GM18499 (cell line): ENCODE results near the gene ZNF223.

Source experiments
- ATAC-seq: cut with Tn5 transposase; IDR thresholded peaks from one replicate; pipeline ENCODE4 v1.9.1; 2021; ENCODE audit warnings: moderate number of reproducible peaks; ENCODE audit not compliant: insufficient read depth, unreplicated experiment

The ZNF223 gene

DNA sequence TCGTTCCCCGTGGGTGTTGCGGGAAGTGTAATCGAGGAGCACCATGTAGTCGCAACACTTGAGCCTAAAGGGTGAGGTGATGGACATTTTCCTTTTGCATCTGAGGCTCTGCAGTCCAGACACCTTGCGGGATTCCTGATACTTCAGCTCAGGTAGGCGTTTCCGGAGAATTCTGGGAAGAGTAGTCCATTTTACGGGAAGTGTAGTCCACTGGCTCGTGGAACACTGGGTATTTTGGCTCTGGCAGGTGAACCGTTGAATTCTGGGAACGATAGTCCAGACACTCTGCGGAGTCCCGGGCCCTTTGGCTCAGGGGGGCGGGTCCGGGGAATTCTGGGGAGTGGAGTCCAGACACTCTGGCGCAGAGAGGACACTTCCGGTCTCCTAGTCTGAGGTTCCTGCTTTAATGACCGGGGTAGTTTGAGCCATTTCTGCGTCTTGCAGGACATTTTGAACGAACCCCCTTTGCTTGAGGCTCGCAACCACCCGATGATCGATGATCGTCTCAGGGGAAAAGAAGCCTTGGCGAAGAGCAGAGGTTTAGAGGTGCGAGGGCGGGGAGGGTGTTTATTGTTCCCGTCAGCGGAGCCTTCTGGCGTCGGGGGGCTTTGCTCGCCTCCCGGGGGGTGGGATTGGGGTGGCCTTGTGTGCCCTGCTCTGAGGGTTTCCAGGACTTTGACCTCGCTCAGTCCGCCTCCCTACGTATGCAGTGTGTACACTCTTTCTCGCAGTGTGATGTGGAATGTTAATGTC, at the start of gene ZNF223:
ZNF223 (plus strand) TSS at position 387 of the 753 bp plus-strand sequence. CDS start 3,141 bp downstream, outside the sequence.
- ATAC-seq = no peak

DNA sequence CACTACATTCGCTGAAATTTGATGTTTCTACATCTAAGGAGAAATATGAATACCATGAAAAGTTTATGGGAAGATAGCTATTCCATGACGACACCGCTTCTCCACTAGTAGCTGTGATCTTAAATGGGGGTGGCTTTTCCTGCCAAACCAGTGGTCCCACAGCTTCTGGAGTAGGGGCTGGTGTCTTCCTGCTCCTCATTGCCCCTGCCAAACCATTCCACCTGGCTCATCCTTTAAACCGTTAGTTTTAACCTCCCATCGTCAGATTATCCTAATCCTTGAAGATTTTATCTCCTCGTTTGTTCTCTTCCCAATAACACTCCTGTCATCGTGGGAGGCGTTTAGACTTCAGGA, 49.6 kb upstream of the ZNF223 start:
- no peak for ATAC-seq

DNA sequence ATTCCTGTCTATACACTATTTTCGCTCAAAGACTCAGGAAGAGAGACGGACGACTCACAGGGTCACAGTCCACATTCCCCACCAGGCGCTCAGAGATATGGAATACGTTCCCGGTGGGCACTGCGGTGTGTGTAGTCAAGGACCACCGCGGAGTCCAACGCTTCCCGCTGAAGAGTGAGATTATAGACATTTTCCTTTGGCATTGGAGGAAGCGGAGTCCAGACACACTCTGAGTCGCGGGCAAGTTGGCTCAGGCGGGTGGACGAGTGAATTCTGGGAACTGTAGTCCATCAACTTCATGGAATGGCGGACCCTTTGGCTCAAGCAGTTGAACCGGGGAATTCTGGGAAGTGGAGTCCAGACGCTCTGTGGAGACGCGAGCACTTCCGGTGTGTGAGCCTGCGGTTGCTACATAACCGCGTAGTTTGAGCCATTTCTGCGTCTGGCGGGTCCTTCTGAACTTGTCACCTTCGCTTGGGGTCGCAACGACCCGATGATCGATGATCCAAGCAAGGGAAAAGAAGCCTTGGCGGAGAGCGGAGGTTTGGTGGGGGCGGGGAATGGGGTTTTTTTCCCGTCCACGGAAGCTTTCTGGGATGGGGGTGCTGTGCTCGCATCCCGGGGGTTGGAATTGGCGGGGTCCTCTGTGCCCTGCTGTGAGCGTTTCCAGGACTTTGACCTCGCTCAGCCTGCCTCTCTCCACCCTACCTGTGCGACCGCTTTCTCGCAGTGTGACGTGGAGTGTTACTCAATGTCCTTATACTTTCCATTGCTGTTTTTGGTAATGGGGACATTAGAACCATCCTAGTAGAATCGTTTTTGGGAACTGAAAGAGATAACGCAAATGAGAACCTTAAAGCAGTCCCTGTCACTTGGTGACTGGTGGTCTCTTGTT, 49.0 kb upstream of the ZNF223 start, which contains the start of gene ZNF230:
ZNF230 (plus strand) TSS at position 392 of the 895 bp plus-strand sequence. CDS start 4,122 bp downstream, outside the sequence.
- ATAC-seq = peak; percentile 74

DNA sequence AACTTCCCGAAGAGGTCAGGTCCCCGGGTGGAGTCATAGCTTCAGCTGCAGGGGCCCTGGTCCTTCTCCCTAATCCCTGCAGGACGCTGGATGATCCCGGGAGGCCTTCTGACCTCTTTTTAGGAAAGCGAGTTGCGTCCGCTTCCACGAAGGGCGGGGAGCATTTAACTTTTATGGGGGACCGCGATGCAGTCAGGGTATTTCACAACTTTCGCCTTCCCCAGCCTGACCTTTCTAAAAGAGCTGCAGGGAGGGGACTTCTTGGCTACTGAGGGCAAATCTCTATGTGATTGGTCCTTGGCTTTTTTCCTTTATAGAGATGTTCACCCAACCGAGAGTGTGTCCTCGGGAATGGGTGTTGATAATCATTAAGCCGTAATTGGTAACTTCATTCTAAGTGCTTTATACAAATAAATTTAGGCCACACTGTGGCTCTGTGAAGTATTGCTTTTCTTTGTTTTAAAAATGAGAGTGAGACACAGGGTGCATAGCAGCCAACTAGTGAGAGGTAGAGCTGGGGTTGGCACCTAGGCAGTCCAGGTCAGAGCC, 48.3 kb upstream of the ZNF223 start:
- ATAC-seq = no peak

DNA sequence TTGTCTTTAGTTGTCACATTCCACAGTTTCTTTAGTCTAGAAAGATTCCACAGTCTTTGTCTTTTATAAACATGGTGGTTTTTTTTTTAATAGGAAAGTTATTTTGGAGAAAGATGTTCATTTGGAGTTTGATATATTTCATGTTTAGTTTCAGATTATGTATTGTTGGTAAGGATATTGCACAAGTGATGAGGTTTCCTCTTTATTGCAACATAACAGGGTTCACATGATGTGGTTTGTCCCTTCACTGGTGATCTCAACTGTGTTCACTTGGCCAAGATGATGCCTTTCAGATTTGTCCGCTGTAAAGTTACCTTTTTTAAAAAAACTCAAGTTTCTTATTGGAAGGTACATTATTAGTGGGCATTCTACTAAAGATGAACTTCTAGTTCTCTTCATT, 45.9 kb upstream of the ZNF223 start:
- ATAC-seq = no peak

DNA sequence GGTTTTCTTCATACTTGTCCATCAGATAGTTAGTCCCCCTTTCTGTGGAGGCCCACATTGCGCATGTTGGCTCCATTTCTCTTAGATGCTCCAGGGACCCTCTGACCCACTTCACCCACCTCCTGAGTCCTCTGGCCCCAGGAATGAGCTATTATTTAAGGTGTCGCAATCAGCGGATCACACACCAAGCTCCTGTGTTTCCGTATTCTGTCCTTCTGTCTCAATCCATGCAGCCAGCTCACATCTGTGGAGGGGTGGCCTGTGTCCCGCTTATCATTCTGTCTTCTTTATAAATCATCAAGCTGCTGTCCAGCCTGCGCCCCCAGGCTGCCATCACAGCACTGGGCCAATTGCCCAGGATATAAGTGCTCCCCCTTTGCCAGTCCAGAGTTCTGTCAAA, 44.4 kb upstream of the ZNF223 start:
- ATAC-seq = no peak

DNA sequence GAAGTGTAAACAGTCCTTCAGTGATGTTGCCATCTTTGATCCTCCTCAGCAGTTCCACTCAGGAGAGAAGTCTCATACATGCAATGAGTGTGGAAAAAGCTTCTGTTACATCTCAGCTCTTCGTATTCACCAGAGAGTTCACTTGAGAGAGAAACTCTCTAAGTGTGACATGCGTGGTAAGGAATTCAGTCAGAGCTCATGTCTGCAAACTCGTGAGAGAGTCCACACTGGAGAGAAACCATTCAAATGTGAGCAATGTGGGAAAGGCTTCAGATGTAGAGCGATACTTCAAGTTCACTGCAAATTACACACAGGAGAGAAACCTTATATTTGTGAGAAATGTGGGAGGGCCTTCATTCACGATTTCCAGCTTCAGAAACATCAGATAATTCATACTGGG, 41.4 kb upstream of the ZNF223 start:
- no peak for ATAC-seq

DNA sequence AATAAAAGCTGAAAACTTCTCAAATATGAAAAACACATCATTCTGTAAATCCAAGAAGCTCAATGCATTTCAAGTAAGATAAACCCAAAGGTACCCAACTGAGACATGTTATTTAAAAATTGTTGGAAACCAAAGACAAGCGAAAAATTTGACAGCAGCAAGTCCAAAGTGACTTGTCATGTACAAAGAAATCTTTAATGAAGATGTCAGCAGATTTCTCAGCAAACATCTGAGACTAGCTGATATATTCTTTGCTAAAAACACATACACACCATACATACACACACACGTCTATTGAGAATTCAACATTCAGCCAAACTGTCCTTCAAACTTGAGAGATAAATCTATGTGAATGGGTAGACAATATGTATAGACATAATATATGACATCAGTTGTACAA, 32.3 kb upstream of the ZNF223 start:
- ATAC-seq = no peak

DNA sequence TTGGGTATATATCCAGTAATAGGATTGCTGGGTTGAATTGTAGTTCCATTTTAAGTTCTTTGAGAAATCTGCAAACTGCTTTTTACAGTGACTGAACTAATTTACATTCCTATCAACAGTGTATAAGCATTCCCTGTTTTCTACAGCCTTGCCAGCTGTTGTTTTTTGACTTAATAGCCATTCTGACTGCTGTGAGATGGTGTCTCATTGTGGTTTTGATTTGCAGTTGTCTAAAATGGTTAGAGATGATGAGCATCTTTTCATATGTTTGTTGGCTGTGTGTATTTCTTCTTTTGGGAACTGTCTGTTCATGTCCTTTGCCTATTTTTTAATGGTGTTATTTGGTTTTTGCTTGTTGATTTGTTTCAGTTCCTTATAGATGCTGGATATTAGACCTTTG, 30.6 kb upstream of the ZNF223 start:
- ATAC-seq = no peak

DNA sequence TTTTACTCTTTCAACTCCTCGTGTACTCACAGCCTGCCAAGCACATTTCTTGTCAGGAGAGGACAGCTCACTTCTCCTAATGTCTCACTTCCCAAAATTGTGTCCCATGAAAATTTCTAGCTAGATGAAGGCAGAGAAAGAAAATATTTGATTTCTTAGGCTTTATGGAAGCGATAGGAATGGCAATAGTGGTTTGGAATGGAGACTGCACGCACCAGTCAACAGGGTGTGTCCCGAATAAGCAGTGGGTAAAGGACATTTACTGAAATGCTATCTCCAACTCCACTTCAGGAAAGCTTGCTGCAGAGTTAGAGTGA, 27.0 kb upstream of the ZNF223 start:
- ATAC-seq = no peak

DNA sequence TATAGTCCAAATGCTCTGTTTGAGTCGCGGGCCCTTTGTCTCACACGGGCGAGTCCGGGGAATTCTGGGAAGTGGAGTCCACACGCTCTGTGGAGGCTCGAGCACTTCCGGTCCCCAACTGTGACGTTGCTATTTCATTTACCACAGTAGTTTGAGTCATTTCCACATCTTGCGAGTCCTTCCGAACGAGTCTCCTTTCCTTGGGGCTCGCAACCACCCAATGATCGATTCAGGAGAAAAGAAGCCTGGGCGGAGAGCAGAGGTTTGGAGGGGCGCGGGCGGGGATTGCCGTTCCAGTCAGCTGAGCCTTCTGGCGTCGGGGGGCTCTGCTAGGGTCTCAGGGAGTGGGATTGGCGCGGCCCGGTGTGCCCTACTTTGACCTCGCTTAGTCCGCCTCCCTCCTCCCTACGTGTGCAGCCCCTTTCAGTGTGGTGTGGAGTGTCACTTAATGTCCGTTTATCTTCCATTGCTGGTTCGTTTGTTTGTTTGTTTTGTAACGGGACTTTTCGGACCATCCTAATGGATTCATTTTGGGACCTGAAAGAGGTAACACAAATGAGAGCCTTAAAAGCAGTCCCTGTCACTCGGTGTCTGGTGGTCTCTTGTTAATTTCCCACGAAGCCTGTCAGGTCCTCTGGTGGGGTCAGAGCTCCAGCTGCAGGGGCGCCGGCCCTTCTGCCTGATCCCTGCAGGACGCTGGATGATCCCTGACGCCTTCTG, 26.5 kb upstream of the ZNF223 start, which contains the start of gene ZNF222:
ZNF222 (plus strand) TSS at position 163 of the 720 bp plus-strand sequence; CDS start at position 221, 58 bp downstream.
- ATAC-seq = no peak

DNA sequence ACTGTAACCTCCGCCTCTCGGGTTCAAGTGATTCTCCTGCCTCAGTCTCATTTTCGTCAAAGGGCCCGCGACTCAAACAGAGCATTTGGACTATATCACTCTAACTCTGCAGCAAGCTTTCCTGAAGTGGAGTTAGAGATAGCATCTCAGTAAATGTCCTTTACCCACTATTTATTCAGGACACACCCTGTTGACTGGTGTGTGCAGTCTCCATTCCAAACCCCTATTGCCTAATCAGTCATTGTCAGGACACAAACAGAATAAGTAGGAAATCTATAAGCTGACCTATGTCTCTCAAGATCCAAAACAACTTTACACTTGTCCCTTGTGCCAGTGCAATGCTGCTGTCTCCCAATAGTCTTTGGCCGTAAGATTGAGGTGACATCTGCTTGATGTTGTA, 25.2 kb upstream of the ZNF223 start:
- no peak for ATAC-seq

DNA sequence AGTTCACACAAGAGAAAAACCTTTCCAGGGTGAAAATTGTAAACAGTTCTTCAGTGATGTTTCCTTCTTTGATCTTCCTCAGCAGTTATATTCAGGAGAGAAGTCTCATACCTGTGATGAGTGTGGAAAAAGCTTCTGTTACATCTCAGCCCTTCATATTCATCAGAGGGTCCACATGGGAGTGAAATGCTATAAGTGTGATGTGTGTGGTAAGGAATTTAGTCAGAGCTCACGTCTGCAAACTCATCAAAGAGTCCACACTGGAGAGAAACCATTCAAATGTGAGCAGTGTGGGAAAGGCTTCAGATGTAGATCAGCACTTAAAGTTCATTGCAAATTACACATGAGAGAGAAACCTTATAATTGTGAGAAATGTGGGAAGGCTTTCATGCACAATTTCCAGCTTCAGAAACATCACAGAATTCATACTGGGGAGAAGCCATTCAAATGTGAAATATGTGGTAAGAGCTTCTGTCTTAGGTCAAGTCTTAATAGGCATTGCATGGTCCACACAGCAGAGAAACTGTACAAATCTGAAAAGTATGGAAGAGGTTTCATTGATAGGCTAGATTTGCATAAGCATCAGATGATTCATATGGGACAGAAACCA, 19.7 kb upstream of the ZNF223 start:
- no peak for ATAC-seq

DNA sequence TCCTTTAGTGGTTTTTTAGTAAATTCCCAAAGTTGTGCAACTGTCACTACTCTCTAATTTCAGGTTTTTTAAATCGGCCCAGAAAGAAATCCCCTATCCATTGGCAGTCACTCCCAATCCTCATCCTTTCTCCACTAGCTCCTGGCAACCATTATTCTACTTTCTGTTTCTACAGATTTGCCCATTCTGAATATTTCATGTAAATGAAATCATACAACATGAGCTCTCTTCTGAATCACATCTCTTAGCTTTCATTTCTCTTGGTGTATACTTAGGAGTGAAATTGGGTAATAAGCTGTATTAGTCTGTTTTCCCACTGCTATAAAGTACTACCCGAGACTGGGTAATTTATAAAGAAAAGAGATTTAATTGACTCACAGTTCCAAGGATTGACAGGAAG, 9.7 kb upstream of the ZNF223 start:
- ATAC-seq = no peak

DNA sequence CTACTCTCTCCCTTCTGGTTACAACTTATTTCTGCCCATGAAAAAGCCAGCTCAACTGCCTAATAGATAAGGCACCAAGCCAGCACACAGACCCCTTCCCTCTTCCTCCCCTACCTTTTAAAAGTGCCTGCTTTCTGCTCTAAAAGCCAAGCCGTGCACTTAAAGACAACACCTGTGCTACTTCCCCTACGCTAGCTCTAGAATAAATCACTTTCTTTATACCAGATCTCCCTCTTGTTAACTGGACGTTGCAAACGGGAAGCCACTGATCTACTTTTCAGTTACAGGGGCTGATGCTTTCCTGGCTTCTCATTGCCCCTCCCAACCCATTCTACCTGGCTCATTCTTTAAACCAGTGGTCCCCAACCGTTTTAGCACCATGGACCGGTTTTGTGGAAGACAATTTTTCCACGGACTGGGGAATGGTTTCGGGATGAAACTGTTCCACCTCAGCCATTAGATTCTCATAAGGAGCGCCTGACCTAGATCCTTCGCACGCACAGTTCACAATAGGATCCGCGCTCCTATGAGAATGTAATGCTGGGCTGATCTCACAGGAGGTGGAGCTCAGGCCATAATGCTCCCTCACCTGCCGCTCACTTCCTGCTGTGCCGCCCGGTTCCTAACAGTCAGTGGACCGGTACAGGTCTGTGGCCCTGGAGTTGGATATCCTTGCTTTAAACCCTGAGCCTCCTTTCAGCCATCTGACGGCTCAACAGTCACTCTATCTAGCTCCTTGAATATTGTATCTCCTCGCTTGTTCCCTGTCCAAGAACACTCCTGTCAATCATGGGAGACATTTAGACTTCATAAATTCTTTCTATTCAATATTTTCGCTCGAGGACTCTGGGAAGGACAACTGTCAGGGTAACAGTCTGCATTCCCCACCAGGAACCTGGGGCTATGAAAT, 841 bp upstream of the ZNF223 start:
- no peak for ATAC-seq

DNA sequence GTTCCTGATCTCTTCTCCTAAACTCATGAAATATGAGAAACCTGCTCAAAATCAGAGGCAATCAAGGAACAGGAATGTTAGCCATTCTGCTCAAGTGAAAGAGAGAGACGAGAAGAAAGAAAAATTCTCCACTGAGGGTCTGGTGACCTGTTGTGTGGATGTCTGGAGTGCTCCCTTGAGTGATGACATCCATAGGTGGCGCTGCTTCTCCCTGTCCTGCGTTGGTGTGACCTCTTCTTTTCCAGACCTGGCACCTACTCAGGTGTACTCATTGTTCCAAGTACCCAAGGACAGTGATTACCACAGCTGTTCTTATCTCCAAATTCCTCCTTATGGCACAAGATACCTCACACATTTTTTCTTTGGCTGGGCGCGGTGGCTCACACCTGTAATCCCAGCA, 4.0 kb downstream of the ZNF223 start:
- no peak for ATAC-seq

DNA sequence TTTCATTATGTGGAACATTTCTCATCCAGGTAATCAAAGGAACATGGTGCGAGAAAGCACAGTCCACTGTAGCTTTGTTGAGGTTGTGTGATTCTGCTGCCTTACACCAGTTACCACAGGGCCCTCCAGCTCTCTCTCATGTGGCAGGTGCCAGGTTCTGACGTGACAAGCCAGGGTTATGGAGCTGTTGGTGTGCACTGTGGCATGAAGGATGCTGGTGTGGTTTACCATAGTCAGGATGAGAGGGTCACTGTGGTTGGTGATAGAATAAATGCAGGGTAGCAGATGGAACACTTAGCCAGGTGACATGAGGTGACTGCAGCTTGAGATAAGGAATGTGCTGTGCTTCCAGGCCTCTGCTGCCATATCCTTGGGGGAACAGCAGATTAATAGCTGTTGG, 7.4 kb downstream of the ZNF223 start:
- no peak for ATAC-seq

DNA sequence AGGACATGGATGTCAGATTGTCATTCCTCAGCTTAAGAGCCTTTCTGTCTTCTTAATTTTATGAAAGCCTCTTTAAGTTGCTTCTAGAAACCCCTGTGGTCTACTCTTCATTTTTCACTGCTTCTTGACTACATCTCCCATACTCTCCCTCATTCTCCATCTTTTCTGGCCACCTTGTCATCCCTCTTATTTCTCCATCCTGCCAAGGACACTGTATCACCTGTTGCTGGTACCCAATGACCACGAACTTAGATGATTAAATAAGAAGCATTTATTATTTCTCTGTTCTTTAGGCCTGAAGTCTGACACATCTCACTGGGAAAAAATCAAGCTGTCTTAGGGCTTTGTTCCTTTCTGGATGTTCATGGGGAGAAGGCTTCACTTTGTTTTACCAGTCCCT, 9.2 kb downstream of the ZNF223 start:
- ATAC-seq = no peak

DNA sequence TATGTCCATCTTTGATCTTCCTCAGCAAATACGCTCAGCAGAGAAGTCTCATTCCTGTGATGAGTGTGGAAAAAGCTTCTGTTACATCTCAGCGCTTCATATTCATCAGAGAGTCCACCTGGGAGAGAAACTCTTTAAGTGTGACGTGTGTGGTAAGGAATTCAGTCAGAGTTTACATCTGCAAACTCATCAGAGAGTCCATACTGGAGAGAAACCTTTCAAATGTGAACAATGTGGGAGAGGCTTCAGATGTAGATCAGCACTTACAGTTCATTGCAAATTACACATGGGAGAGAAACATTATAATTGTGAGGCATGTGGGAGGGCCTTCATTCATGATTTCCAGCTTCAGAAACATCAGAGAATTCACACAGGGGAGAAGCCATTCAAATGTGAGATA, 14.5 kb downstream of the ZNF223 start:
- no peak for ATAC-seq
